ENCODE data around the gene NTNG2.

NTNG2 gene

DNA sequence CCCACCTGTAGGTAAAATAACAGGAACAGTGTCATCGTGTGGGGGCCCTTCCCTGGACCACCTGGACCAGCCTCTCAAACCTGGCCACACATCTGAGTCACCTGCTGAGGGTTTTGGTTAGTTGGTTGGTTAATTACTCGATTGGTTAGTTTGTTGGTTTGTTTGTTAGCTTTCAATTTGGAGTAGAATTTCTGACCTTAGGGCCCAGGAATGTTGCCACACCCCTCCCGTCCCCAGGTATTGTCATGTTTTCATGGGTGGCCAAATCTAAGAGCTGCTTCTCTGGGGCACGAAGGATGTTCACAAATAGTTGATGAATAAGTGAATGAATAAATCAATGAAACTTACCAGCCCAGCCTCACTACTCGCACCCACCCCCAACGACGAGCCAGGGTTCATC lies 21.9 kb downstream of the NTNG2 start:
- Histone ChIP-seq H3K36me3 (no peaks in the 10 kb centered on the region), H3K4me3 (no peak overlapping the region), H3K4me1 (peaks cover 51 to 79% (median 73%) of the 10 kb centered on the region in 10 experiments)

DNA sequence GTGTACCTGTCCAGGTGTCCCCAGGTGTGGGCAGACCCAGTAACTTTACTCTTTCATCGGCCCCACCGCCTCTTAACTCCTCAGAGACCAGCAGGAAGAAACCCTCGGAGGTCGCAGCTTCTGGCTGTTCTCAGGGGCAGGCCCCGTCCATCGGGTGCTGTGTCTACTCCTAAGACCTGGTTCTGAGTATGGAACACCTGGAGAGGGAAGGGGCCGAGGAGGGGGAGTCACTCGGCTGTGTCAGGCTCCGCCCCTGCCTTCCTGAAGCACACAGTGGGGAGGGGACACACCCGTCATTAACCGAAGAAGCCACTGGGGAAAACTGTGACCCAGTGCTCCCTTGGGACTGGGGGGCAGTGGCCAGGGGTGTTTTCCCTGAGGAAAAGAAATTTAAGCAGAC lies 22.3 kb downstream of the NTNG2 start:
- no peak for TF ChIP-seq Cebpa-rat (IDR thresholded peaks at IDR 0.05)
- H3K27ac ChIP-seq: peak overlapping the region in 5 of 11 experiments; percentile 65 to 81 (median 78); a peak in 5 of 22 replicates

More for the DNA sequence above, 21.9 kb downstream of the NTNG2 start:
- Histone ChIP-seq H3K9ac (peak overlapping the region in 3 of 11 experiments; percentile 65 to 76 (median 69); a peak in 2 of 22 replicates), H3K27me3 (peaks cover 0 to 8% (median 0%) of the 10 kb centered on the region in 11 experiments; a peak in 1 of 22 replicates), H3K4me2 (peak overlapping the region in 10 of 11 experiments; percentile 85 to 96 (median 90); a peak in 18 of 22 replicates), H3K27ac (peak overlapping the region in 1 of 11 experiments; percentile 65; a peak in 1 of 22 replicates), H3K9me3 (replicated peaks in 1 of 11) (no peaks in the 10 kb centered on the region), H4K20me1 (peaks cover 0 to 96% (median 39%) of the 10 kb centered on the region in 11 experiments; a peak in 12 of 22 replicates)
- TF ChIP-seq Cebpa-rat (IDR thresholded peaks at IDR 0.05): no peak

DNA sequence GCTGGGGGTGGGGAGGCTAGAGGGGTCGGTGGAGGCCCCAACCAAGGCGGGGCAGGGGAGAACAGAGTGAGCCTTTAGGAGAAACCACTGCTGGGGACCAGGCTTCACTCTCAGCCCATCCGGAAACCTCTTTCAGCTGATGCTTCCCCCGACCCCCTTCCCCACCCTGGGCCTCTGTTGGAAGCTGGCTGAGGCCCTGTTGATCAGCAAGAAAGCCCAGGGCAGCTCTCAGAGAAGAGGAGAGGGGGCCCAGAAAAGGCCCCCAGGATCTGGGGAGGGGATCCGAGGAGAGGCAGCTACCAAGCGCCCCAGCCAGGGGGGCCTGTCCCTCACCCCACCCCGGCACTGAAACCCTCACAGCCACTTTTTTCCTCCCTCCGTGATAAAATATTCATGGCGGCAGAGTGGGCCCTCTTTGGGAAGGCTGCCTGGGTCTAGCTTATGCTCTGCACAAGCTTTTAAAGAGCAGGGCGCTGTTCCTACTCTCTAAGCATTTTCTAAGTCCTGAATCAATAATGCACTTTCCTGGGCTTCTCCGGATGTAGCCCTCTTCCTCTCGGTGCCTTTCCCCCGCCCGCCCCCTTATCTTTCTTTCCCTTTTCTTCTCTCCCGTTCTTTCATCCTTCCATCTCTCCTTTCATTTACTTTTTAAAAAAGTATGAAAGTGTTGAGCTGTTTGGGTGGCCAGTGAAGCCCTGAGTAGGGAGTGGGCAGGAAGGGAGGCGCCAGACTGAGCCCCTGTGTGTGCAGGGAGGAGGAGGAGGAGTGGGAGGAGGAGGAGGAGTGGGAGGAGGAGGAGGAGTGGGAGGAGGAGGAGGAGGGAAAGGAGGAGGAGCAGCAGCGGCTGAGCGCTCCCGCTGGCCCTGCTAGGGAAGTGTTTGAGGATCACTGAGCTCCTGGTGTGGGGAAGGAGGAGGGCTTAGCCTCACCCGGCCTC lies 23.5 kb downstream of the NTNG2 start:
- Histone ChIP-seq H3K27me3 (peaks cover 0 to 9% (median 0%) of the 10 kb centered on the region in 11 experiments; a peak in 1 of 22 replicates), H3K9ac (peak overlapping the region in 9 of 11 experiments; percentile 52 to 78 (median 71); a peak in 16 of 22 replicates), H3K27ac (peak overlapping the region in 9 of 11 experiments; percentile 32 to 81 (median 75); a peak in 16 of 22 replicates), H3K36me3 (no peaks in the 10 kb centered on the region), H3K4me3 (peak overlapping the region in 5 of 10 experiments; percentile 16 to 46 (median 43); a peak in 9 of 20 replicates), H4K20me1 (peaks cover 0 to 90% (median 30%) of the 10 kb centered on the region in 11 experiments; a peak in 11 of 22 replicates), H3K4me2 (peak overlapping the region; percentile 85 to 96 (median 90)), H3K9me3 (replicated peaks in 1 of 11) (no peaks in the 10 kb centered on the region), H3K4me1 (peaks cover 55 to 90% (median 88%) of the 10 kb centered on the region in 10 experiments)
- no peak for TF ChIP-seq Cebpa-rat (IDR thresholded peaks at IDR 0.05)

More for the DNA sequence above, 22.3 kb downstream of the NTNG2 start:
- H3K4me3 ChIP-seq: peak overlapping the region in 2 of 10 experiments; percentile 15 to 26; a peak in 3 of 20 replicates
- H3K9ac ChIP-seq: peak overlapping the region in 6 of 11 experiments; percentile 65 to 78 (median 72); a peak in 8 of 22 replicates
- no peaks in the 10 kb centered on the region for H3K9me3 ChIP-seq (replicated peaks in 1 of 11)
- peak overlapping the region; percentile 69 to 96 (median 89) for H3K4me2 ChIP-seq
- peaks cover 54 to 84% (median 77%) of the 10 kb centered on the region in 10 experiments for H3K4me1 ChIP-seq
- H3K36me3 ChIP-seq: no peaks in the 10 kb centered on the region
- peaks cover 0 to 8% (median 0%) of the 10 kb centered on the region in 11 experiments; a peak in 1 of 22 replicates for H3K27me3 ChIP-seq
- H4K20me1 ChIP-seq: peaks cover 0 to 95% (median 39%) of the 10 kb centered on the region in 11 experiments; a peak in 12 of 22 replicates

DNA sequence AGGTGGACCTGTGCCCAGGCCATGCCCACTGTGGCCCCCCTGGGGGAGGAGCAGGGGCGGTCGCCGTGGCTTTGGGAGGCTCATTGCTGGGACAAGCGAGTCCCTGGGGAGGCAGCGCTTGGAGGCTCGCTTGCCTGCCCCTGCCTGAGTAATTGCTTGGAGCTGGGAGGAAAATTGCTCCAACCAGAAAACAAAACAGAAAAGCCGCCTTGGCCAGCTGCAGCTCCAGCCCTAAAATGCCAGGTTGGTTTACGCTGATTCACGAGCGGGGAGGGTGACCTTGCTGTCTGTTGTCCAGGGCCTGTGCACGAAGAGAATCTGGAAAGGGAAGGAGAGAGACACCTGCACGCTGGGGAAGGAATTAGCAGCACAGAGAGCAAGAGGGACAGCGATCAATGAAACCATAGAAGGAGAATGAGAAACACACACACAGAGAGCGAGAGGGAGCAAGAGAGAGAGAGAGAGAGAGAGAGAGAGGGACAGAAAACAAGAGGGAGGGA lies 25.3 kb downstream of the NTNG2 start:
- H3K27me3 ChIP-seq: peaks cover 0 to 8% (median 0%) of the 10 kb centered on the region in 11 experiments; a peak in 1 of 22 replicates
- H3K9me3 ChIP-seq (replicated peaks in 1 of 11): no peaks in the 10 kb centered on the region
- TF ChIP-seq Cebpa-rat (IDR thresholded peaks at IDR 0.05): no peak
- peaks cover 57 to 100% (median 99%) of the 10 kb centered on the region in 10 experiments for H3K4me1 ChIP-seq
- H3K4me3 ChIP-seq: peak overlapping the region in 5 of 10 experiments; percentile 19 to 46 (median 27); a peak in 5 of 20 replicates
- no peaks in the 10 kb centered on the region for H3K36me3 ChIP-seq
- peak overlapping the region; percentile 85 to 96 (median 90) for H3K4me2 ChIP-seq
- H3K27ac ChIP-seq: peak overlapping the region in 3 of 11 experiments; percentile 4 to 37 (median 19); a peak in 2 of 22 replicates
- H3K9ac ChIP-seq: peak overlapping the region in 10 of 11 experiments; percentile 3 to 71 (median 24); a peak in 12 of 22 replicates
- H4K20me1 ChIP-seq: peaks cover 0 to 82% (median 18%) of the 10 kb centered on the region in 11 experiments; a peak in 10 of 22 replicates

DNA sequence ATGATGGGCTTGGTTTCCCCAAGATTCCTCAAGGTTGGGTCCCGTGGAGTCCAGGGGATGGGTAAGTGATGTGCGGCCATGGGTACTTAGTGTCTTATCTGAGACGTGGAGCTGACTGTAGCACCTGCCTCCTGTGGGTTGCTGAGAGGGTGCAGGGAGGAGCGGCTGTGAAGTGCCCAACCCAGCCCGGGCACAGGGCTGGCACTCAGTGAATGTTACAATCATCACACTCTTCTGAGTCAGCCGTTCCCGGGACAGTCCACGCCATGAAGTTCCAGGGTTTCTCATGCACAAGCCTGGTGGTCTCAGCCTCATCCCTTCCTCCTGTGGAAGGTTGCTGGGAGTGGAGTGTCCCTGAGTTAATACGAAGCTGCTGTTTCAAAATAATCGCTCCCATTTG lies 29.1 kb downstream of the NTNG2 start:
- peak overlapping the region in 10 of 11 experiments; percentile 14 to 96 (median 64); a peak in 17 of 22 replicates for H3K4me2 ChIP-seq
- peaks cover 0 to 8% (median 0%) of the 10 kb centered on the region in 11 experiments; a peak in 1 of 22 replicates for H3K27me3 ChIP-seq
- H3K36me3 ChIP-seq: no peaks in the 10 kb centered on the region
- peaks cover 40 to 97% (median 87%) of the 10 kb centered on the region in 10 experiments for H3K4me1 ChIP-seq
- TF ChIP-seq Cebpa-rat (IDR thresholded peaks at IDR 0.05): no peak
- H4K20me1 ChIP-seq: peaks cover 0 to 69% (median 9%) of the 10 kb centered on the region in 11 experiments; a peak in 10 of 22 replicates
- no peak overlapping the region for H3K4me3 ChIP-seq
- no peak overlapping the region for H3K27ac ChIP-seq
- H3K9ac ChIP-seq: no peak overlapping the region
- H3K9me3 ChIP-seq (replicated peaks in 1 of 11): no peaks in the 10 kb centered on the region

DNA sequence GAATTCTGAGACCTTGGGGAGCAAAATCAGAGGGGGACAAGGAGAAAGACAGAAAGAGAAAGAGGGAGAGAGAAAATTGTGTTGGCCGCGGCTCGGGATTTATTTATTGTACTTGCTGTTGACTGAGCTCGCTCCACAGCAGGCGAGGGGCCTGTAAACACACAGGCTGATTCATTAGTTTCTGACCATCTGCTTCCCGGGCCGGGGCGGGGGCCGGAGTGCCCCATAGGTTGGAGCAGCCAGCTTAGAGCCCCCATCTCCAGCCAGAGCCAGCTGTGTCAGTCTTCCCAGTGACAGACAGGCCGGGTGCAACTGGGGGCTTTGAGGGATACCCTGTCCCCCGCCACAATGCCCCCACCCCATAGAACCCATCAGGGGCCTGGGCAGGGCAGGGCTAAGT lies 30.9 kb downstream of the NTNG2 start:
- H3K36me3 ChIP-seq: peaks cover 0 to 2% (median 0%) of the 10 kb centered on the region in 11 experiments; a peak in 2 of 22 replicates
- H4K20me1 ChIP-seq: peaks cover 0 to 54% (median 8%) of the 10 kb centered on the region in 11 experiments; a peak in 9 of 22 replicates
- peak overlapping the region in 3 of 11 experiments; percentile 7 to 96 (median 94); a peak in 4 of 22 replicates for H3K4me2 ChIP-seq
- H3K27me3 ChIP-seq: peaks cover 0 to 4% (median 0%) of the 10 kb centered on the region in 11 experiments; a peak in 1 of 22 replicates
- H3K4me1 ChIP-seq: peaks cover 23 to 79% (median 70%) of the 10 kb centered on the region in 10 experiments
- no peak overlapping the region for H3K9ac ChIP-seq
- no peak for TF ChIP-seq Cebpa-rat (IDR thresholded peaks at IDR 0.05)
- H3K4me3 ChIP-seq: no peak overlapping the region
- no peak overlapping the region for H3K27ac ChIP-seq
- H3K9me3 ChIP-seq (replicated peaks in 1 of 11): no peaks in the 10 kb centered on the region

DNA sequence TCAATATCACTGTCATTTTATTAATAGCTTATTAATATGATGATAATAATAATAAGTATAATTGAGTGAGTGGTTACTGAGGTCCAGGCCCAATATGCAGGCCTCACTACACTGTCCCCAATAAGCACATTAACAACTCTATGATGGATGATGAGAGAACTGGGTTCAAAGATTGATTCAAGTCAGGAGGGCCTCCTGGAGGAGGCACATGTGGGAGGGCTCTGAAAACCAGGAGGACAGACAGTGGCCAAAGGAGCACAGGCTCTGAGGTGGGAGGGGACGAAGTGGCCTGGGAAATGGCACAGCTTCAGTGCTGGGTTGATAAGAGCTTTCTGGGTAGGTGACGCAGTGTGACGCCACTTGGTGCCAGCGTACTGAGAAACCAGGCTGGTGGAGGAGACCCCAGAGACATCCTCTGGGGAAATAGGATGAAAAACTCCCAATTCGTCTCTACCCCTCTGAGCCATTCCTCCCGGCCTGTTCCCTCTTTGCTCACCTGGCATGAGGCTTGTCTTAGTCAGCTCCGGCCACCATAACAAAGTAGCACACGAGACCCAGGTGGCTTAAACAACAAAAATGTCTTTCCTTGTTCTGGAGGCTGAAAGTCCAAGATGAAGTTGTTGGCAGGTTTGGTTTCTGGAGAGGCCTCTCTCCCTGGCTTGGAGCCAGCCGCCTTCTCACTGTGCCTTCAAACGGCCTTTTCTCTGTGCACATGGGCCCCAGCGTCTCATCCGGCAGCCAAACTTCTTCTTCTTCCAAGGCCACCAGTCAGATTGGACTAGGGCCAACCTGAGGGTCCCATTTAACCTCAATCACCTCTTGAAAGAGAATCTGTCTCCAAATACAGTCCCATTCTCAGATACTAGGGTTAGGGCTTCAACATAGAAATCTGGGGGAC lies 31.6 kb downstream of the NTNG2 start:
- peaks cover 0 to 47% (median under 1%) of the 10 kb centered on the region in 11 experiments; a peak in 8 of 22 replicates for H4K20me1 ChIP-seq
- peaks cover 0 to 4% (median 0%) of the 10 kb centered on the region in 11 experiments; a peak in 2 of 22 replicates for H3K9me3 ChIP-seq (replicated peaks in 1 of 11)
- 0 out of 22 replicates have a peak, but pooled peaks cover 0 to 4% (median 0%) of the 10 kb centered on the region in 11 experiments for H3K27me3 ChIP-seq
- H3K4me3 ChIP-seq: no peak overlapping the region
- H3K36me3 ChIP-seq: peaks cover 0 to 9% (median 6%) of the 10 kb centered on the region in 11 experiments; a peak in 14 of 22 replicates
- H3K9ac ChIP-seq: no peak overlapping the region
- TF ChIP-seq Cebpa-rat (IDR thresholded peaks at IDR 0.05): no peak
- H3K4me2 ChIP-seq: peak overlapping the region in 8 of 11 experiments; percentile 39 to 78 (median 59); a peak in 15 of 22 replicates
- H3K27ac ChIP-seq: no peak overlapping the region
- peaks cover 16 to 72% (median 62%) of the 10 kb centered on the region in 10 experiments for H3K4me1 ChIP-seq

Data from BLaER1 treated with 17β-estradiol and CSF1 and Interleukin-3, amounts not matched to agents 10 nM and 100 nM (cell line).